Psoas muscle (tissue), 8 donors: Measurements from ENCODE around the gene EIF4A2. TPM values are rescaled to one million over a fixed set of nuclear protein-coding genes. Genes with fewer than 3 reads are reported as not detected.
"Not testable (repeated sequence)": the region's sequence is repeated elsewhere in the genome, so short reads cannot be mapped to it uniquely, and the experiment has no call there.

Experiments
- ATAC-seq, 4 donors: fragments of 200-7000 bp; cut with Tn5 transposase; one replicate each; pipeline ENCODE4 v1.9.1; 2020; ENCODE audit warnings: moderate library complexity in 3 of 4, mild to moderate bottlenecking in 2 of 4
- DNase-seq, 2 donors: peaks; one replicate each; pipeline ENCODE4 v3.0.0-alpha.2; 2020
- H3K27ac ChIP-seq: fragments of 200-600 bp; one replicate; pipeline ENCODE4 v1.8.0; 2022
- H3K27me3 ChIP-seq, 3 donors: fragments of 200-600 bp in 1 of 3; one replicate each; pipeline versions ENCODE4 v1.6.1 to v1.8.0; 2013 to 2022; ENCODE audit warnings: low read length in 2 of 3, mild to moderate bottlenecking in 2 of 3, moderate library complexity in 1 of 3; ENCODE audit not compliant: insufficient read depth in 3 of 3
- H3K36me3 ChIP-seq, 2 donors: fragments of 200-600 bp in 1 of 2; one replicate each; pipeline versions ENCODE4 v1.6.1 to v1.8.0; 2013 to 2022; ENCODE audit warnings: low read depth in 1 of 2, mild to moderate bottlenecking in 1 of 2, moderate library complexity in 1 of 2; ENCODE audit not compliant: insufficient read depth in 1 of 2
- H3K4me1 ChIP-seq: fragments of 200-600 bp; one replicate; pipeline ENCODE4 v1.8.0; 2022
- H3K4me3 ChIP-seq: fragments of 200-600 bp; one replicate; pipeline ENCODE4 v1.8.0; 2022; ENCODE audit warnings: mild to moderate bottlenecking
- H3K9me3 ChIP-seq: fragments of 200-600 bp; one replicate; pipeline ENCODE4 v1.8.0; 2022
- WGBS, 3 donors: extraction: QIAGEN DNeasy Blood & Tissue Kit; methylation state at CpG; one replicate each; pipeline versions ENCODE4 v1.1.6 to v1.1.7; 2013; 5-methylcytosine and 5-hydroxymethylcytosine counted together
- intact Hi-C, 2 donors: fragments of 100-400 bp; cut with DNase I; formaldehyde crosslinking; loops; one replicate each; pipeline versions ENCODE4 v1.11.0 to v1.14.2; 2022
- polyA plus RNA-seq, 3 donors: library from polyadenylated mRNA; stranded (reverse); fragments of 200-250 nt; gene quantifications; one replicate each; pipeline ENCODE4 v1.2.3, GENCODE V29; 2013
- total RNA-seq, 4 donors: library from RNA; stranded (reverse); fragmentation: NEBNext Ultra II Directional in 2 of 4; extraction: Animal tissue kit (Norgen Biotek cat#: 25700) in 2 of 4; gene quantifications; one replicate each; pipeline versions ENCODE4 v1.2.1 to v1.2.4, GENCODE V29; 2021 to 2023
- TF ChIP-seq, protein P1 (sequence below): fragments of 200-600 bp; IDR thresholded peaks from one replicate; pipeline ENCODE4 v1.8.0; 2022; ENCODE audit warnings: antibody characterized with exemption
- donor health status: healthy with polysubstance abuse.
- donor health status: DM: no; HTN: no; CAD: no; lungs with moderate emphysema.
- donor health status: Bipolar disorder and iron deficiency.
- donor health status: healthy.
- donor health status: DM: yes; HTN: yes; CAD: no.
- donor health status: DM: no; HTN: no; CAD: no.
- donor health status: DM: no; HTN: no; CAD: no.
- donor health status: DM: yes; HTN: yes; CAD: no.

The EIF4A2 gene
- total and polyA plus RNA-seq, 7 donors: 397 to 778 (median 570) TPM

DNA sequence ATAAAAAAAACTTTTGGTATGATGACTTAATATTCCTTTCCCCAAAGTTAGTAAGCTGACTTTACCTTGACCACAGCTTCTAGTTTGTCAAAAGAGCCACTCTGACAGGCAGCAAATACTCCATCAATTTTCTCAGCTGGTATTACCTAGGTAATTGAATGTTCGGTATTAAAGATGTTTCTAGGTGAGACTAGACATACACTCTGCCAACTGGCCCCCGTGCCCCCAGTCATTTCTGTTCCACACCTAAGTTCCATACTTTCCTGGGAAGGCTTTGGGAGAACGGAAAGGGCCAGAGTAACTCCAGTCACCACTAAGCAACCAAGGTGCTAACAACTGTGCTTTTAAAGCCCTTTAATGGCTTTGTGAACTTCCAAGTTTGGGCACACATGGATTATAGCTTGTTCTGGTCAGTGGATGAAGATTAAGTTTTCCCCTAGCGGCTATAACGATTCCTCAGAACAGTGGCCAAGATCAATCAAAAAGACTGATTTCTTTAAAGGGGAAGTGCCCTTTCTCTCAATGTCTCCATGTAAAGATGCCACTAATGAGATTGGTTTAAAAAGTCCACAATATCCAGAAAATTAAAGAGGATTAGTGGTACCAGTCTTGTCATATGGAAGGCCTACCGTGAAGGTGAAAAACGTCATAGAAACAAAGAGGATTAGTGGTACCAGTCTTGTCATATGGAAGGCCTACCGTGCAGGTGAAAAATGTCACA, 7.0 kb downstream of the EIF4A2 start:
- Histone ChIP-seq H3K4me1 (peaks cover 39% of the 10 kb centered on the region), H3K36me3 (peaks cover 28 to 65% of the 10 kb centered on the region in 2 donors), H3K9me3 (no peaks in the 10 kb centered on the region), H3K4me3 (no peak overlapping the region), H3K27me3 (no peaks in the 10 kb centered on the region), H3K27ac (no peak overlapping the region)
- WGBS, 3 donors: 54 to 65% (median 59%) methylated on average over 8 of the region's 8 CpGs
- TF ChIP-seq, protein P1, sequence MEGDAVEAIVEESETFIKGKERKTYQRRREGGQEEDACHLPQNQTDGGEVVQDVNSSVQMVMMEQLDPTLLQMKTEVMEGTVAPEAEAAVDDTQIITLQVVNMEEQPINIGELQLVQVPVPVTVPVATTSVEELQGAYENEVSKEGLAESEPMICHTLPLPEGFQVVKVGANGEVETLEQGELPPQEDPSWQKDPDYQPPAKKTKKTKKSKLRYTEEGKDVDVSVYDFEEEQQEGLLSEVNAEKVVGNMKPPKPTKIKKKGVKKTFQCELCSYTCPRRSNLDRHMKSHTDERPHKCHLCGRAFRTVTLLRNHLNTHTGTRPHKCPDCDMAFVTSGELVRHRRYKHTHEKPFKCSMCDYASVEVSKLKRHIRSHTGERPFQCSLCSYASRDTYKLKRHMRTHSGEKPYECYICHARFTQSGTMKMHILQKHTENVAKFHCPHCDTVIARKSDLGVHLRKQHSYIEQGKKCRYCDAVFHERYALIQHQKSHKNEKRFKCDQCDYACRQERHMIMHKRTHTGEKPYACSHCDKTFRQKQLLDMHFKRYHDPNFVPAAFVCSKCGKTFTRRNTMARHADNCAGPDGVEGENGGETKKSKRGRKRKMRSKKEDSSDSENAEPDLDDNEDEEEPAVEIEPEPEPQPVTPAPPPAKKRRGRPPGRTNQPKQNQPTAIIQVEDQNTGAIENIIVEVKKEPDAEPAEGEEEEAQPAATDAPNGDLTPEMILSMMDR: no peak
- DNase-seq: no peak
- ATAC-seq: peak; percentile 33 to 45 (median 42)
- intact Hi-C loops: no loop called here

DNA sequence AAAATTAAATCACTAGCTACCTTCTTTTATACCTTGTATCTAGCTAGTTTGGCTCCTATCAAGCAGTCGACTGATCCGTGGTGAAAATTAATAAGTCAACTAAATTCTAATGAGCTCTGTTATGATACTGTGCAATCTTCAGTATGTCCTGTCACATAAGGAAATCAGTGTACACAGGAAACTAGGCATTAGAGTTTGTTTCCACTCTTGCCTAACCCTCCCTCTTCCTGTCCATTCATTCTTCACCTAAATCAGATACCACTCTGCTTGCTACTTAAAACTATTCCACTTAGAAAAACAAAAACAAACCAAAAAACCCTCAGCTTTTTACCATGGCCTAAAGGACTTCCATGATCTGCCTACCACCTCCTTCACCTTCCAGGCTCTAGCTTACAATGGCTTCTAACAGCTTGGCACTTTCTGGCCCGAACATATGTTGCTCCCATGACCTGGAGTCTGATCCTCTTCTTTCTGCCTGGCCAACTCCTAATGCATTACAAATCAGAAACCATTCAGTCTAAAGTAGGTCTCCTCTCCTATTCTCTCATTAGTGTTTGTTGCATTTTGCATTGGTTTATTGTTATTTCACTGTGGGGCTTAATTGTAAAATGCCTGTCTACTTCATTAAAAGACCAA, 15.0 kb downstream of the EIF4A2 start:
- ATAC-seq: no peak
- H3K4me3 ChIP-seq: no peak overlapping the region
- no peak overlapping the region for H3K27ac ChIP-seq
- H3K9me3 ChIP-seq: no peaks in the 10 kb centered on the region
- peaks cover 5 to 70% of the 10 kb centered on the region in 2 donors for H3K36me3 ChIP-seq
- no peaks in the 10 kb centered on the region for H3K27me3 ChIP-seq
- no peaks in the 10 kb centered on the region for H3K4me1 ChIP-seq
- intact Hi-C loops: no loop called here
- WGBS, 3 donors: 76 to 88% (median 84%) methylated on average over 3 of the region's 3 CpGs
- TF ChIP-seq, protein P1: no peak
- DNase-seq: no peak

DNA sequence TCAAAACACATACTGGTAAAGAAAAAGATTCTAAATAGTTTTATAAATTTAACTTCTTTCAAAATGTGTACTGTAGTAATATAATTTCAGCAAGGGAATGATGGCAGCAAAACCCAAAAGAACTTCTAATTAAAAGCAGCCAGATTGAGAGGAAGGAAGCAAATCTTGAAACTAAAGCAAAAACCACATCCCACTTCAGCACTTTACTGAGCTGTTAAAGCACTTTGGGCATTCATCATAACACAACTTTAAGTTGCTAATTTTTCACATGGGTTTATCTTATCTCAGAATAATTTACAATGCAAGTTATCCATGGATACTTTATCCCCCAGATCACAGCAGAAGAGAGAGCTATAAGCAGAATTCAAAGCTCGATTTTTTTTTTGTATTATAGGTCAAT, 16.9 kb downstream of the EIF4A2 start:
- Histone ChIP-seq H3K27me3 (no peaks in the 10 kb centered on the region), H3K9me3 (no peaks in the 10 kb centered on the region), H3K4me1 (no peaks in the 10 kb centered on the region), H3K27ac (no peak overlapping the region), H3K36me3 (peaks cover 0 to 78% of the 10 kb centered on the region in 2 donors), H3K4me3 (no peak overlapping the region)
- intact Hi-C loops: loop anchor here in 1 of 2 donors (10.0 kb wide), 1 partner anchor 875 kb away; no protein-coding TSS in a partner anchor
- 93 to 94% (median 93%) methylated on average over 1 of the region's 1 CpG for WGBS, 3 donors
- DNase-seq (no peak), ATAC-seq (no peak)
- TF ChIP-seq, protein P1: no peak

DNA sequence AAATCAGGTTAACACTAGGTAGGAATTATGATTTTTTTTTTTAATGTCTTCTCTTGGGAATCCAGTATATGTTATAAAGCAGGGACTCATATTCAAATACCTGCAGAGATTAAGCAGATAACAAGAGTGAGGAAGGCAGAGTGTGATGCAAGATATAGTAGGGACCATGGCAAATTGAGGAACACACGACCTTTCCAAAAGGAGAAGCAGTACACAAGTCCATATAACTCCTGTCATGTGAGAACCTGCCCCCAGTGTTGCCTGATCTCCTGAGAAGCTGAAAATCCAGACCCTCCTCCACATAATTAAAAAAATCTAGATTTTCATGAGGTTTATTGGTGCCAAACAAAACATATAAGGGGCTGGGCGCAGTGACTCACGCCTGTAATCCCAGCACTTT, 19.3 kb downstream of the EIF4A2 start:
- H3K36me3 ChIP-seq: peaks cover 0 to 60% of the 10 kb centered on the region in 2 donors
- 78 to 85% (median 81%) methylated on average over 3 of the region's 3 CpGs for WGBS, 3 donors
- H3K27ac ChIP-seq: no peak overlapping the region
- ATAC-seq: no peak
- H3K4me3 ChIP-seq: no peak overlapping the region
- TF ChIP-seq, protein P1: no peak
- no peaks in the 10 kb centered on the region for H3K27me3 ChIP-seq
- intact Hi-C loops: loop anchor here in 1 of 2 donors (10.0 kb wide), 1 partner anchor 878 kb away; no protein-coding TSS in a partner anchor
- H3K9me3 ChIP-seq: no peaks in the 10 kb centered on the region
- H3K4me1 ChIP-seq: peaks cover 10% of the 10 kb centered on the region
- no peak for DNase-seq

DNA sequence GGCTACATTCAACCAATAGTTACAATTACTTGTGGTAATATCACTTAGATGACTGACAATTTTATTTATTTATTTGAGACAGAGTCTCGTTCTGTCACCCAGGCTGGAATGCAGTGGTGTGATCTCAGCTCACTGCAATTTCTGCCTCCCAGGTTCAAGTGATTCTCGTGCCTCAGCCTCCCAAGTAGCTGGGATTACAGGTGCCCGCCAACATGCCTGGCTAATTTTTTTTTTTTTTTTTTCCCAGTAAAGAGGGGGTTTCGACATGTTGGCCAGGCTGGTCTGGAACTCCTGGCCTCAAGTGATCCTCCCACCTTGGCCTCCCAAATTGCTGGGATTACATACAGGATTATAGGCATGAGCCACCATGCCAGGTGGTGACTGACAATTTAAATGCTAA, 20.1 kb downstream of the EIF4A2 start:
- H3K36me3 ChIP-seq: peaks cover 0 to 52% of the 10 kb centered on the region in 2 donors
- WGBS, 3 donors: 89 to 91% (median 90%) methylated on average over 4 of the region's 4 CpGs
- H3K27ac ChIP-seq, H3K4me3 ChIP-seq, H3K27me3 ChIP-seq, ATAC-seq, H3K9me3 ChIP-seq, DNase-seq: not testable (repeated sequence)
- intact Hi-C loops: loop anchor here in 1 of 2 donors (10.0 kb wide), 1 partner anchor 879 kb away; no protein-coding TSS in a partner anchor
- peaks cover 10% of the 10 kb centered on the region for H3K4me1 ChIP-seq
